ENCODE data around the gene NFKB2.
A peak's percentile ranks its signal among the peaks of the same experiment; 100 is the strongest.

NFKB2 gene

DNA sequence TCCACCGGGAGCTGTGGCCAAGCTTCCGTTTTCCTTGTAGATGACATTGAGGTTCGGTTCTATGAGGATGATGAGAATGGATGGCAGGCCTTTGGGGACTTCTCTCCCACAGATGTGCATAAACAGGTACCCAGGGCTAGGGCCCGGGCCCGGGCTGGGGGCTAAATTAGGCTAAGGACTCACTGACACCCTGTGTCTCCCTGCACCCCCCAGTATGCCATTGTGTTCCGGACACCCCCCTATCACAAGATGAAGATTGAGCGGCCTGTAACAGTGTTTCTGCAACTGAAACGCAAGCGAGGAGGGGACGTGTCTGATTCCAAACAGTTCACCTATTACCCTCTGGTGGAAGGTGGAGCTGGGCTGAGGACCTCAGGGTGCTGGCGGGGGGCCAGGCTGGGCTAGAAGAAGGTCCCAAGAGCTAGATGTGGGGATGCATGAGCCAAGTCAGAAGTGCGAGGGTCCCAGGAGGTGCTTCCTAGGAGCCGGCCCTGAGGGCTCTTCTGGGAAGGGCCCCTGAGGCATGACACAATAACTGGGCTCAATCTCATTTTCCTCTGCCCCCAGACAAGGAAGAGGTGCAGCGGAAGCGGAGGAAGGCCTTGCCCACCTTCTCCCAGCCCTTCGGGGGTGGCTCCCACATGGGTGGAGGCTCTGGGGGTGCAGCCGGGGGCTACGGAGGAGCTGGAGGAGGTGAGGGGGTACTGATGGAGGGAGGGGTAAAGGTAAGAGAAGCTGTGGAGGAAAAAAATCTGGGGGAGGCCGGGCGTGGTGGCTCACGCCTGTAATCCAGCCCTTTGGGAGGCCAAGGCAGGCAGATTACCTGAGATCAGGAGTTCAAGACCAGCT lies 2.9 kb downstream of the NFKB2 start:
- H2AFZ ChIP-seq (ENCODE audit: low read depth, low read length): no peak overlapping the region
- no peak overlapping the region for H3K4me3 ChIP-seq (ENCODE audit: low read length)
- no peaks in the 10 kb centered on the region for H3K9me3 ChIP-seq (ENCODE audit: low read length)
- H3K27me3 ChIP-seq (ENCODE audit: insufficient read depth, low read length): no peaks in the 10 kb centered on the region
- H3K4me1 ChIP-seq (ENCODE audit: insufficient read depth, low read length): peaks cover 24% of the 10 kb centered on the region
- H3K36me3 ChIP-seq (ENCODE audit: insufficient read depth, low read length): peaks cover 22% of the 10 kb centered on the region

DNA sequence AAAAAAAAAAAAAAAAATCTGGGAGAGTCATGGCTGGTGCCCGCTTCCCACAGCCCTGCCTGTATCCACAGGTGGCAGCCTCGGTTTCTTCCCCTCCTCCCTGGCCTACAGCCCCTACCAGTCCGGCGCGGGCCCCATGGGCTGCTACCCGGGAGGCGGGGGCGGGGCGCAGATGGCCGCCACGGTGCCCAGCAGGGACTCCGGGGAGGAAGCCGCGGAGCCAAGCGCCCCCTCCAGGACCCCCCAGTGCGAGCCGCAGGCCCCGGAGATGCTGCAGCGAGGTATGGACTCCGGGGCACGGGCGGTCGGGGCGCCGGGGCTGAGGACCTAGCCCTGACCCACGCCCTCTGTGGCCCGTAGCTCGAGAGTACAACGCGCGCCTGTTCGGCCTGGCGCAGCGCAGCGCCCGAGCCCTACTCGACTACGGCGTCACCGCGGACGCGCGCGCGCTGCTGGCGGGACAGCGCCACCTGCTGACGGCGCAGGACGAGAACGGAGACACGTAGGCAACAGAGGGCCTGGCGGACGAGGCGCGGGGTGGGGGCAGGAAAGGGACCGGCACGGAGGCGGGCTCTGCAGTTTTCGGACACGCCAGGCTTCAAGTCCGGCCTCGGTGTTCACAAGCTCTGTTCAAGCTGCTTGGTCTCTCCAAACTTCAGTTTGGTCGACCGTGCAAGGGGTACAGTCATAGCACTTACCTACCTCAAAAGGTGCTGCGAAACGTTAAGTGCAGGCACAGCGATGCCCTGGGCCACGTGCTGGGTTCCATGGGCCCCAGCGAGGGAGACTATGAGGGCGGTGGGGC lies 3.9 kb downstream of the NFKB2 start:
- Histone ChIP-seq H3K4me3 (ENCODE audit: low read length) (peak overlapping the region; percentile 32), H3K4me1 (ENCODE audit: insufficient read depth, low read length) (peaks cover 22% of the 10 kb centered on the region), H3K36me3 (ENCODE audit: insufficient read depth, low read length) (peaks cover 26% of the 10 kb centered on the region), H3K9me3 (ENCODE audit: low read length) (no peaks in the 10 kb centered on the region), H2AFZ (ENCODE audit: low read depth, low read length) (peak overlapping the region; percentile 3), H3K27me3 (ENCODE audit: insufficient read depth, low read length) (no peaks in the 10 kb centered on the region)

DNA sequence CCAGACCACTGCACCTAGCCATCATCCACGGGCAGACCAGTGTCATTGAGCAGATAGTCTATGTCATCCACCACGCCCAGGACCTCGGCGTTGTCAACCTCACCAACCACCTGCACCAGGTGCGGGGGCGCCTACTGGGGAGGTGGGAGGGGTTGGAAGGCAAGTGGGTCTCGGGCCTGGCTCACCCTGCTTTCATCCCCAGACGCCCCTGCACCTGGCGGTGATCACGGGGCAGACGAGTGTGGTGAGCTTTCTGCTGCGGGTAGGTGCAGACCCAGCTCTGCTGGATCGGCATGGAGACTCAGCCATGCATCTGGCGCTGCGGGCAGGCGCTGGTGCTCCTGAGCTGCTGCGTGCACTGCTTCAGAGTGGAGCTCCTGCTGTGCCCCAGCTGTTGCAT lies 4.6 kb downstream of the NFKB2 start:
- no peaks in the 10 kb centered on the region for H3K9me3 ChIP-seq (ENCODE audit: low read length)
- no peaks in the 10 kb centered on the region for H3K27me3 ChIP-seq (ENCODE audit: insufficient read depth, low read length)
- no peak overlapping the region for H3K4me3 ChIP-seq (ENCODE audit: low read length)
- no peak overlapping the region for H2AFZ ChIP-seq (ENCODE audit: low read depth, low read length)
- H3K36me3 ChIP-seq (ENCODE audit: insufficient read depth, low read length): peaks cover 31% of the 10 kb centered on the region
- H3K4me1 ChIP-seq (ENCODE audit: insufficient read depth, low read length): peaks cover 16% of the 10 kb centered on the region

GRCh38 chr10:102400598-102401341 lies 5.3 kb downstream of the NFKB2 start:
- Histone ChIP-seq H3K27me3 (ENCODE audit: insufficient read depth, low read length) (no peaks in the 10 kb centered on the region), H3K36me3 (ENCODE audit: insufficient read depth, low read length) (peaks cover 31% of the 10 kb centered on the region), H3K9me3 (ENCODE audit: low read length) (no peaks in the 10 kb centered on the region), H2AFZ (ENCODE audit: low read depth, low read length) (no peak overlapping the region), H3K4me1 (ENCODE audit: insufficient read depth, low read length) (peaks cover 14% of the 10 kb centered on the region), H3K4me3 (ENCODE audit: low read length) (no peak overlapping the region)

GRCh38 chr10:102401342-102401654 lies 5.8 kb downstream of the NFKB2 start:
- Histone ChIP-seq H3K9me3 (ENCODE audit: low read length) (no peaks in the 10 kb centered on the region), H2AFZ (ENCODE audit: low read depth, low read length) (no peak overlapping the region), H3K36me3 (ENCODE audit: insufficient read depth, low read length) (peaks cover 31% of the 10 kb centered on the region), H3K4me1 (ENCODE audit: insufficient read depth, low read length) (peaks cover 8% of the 10 kb centered on the region), H3K4me3 (ENCODE audit: low read length) (no peak overlapping the region), H3K27me3 (ENCODE audit: insufficient read depth, low read length) (no peaks in the 10 kb centered on the region)

- Histone ChIP-seq H3K27me3 (ENCODE audit: insufficient read depth, low read length) (no peaks in the 10 kb centered on the region), H3K4me3 (ENCODE audit: low read length) (no peak overlapping the region), H3K36me3 (ENCODE audit: insufficient read depth, low read length) (peaks cover 31% of the 10 kb centered on the region), H3K4me1 (ENCODE audit: insufficient read depth, low read length) (peaks cover 6% of the 10 kb centered on the region), H3K9me3 (ENCODE audit: low read length) (no peaks in the 10 kb centered on the region), H2AFZ (ENCODE audit: low read depth, low read length) (no peak overlapping the region)
These were observed 6.4 kb downstream of the NFKB2 start for GRCh38 chr10:102401735-102402511.

DNA sequence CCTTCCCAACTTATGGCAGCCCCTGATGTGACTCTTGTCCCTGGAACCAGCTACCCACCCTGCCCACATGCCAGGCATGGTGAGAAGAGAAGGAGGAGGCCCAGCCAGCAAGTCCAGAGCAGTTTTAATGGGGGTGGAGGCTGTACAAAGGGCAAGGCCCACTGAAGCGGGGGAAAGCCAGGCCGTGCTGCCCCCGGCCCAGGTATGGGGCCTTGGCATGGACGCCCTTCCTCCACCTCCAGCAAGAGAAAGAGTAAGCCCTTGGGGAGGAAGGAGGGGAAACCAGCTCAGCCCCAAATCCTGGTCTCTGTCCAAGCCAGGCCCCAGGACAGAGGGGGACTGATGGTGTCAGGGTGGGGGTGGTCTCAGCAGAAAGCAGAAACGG lies 7.0 kb downstream of the NFKB2 start:
- H3K9me3 ChIP-seq (ENCODE audit: low read length): no peaks in the 10 kb centered on the region
- no peak overlapping the region for H2AFZ ChIP-seq (ENCODE audit: low read depth, low read length)
- H3K4me3 ChIP-seq (ENCODE audit: low read length): no peak overlapping the region
- H3K27me3 ChIP-seq (ENCODE audit: insufficient read depth, low read length): no peaks in the 10 kb centered on the region
- peaks cover 6% of the 10 kb centered on the region for H3K4me1 ChIP-seq (ENCODE audit: insufficient read depth, low read length)
- H3K36me3 ChIP-seq (ENCODE audit: insufficient read depth, low read length): peaks cover 31% of the 10 kb centered on the region

- H3K27me3 ChIP-seq (ENCODE audit: insufficient read depth, low read length): no peaks in the 10 kb centered on the region
- H3K9me3 ChIP-seq (ENCODE audit: low read length): no peaks in the 10 kb centered on the region
- H3K4me3 ChIP-seq (ENCODE audit: low read length): no peak overlapping the region
- peaks cover 28% of the 10 kb centered on the region for H3K36me3 ChIP-seq (ENCODE audit: insufficient read depth, low read length)
- H2AFZ ChIP-seq (ENCODE audit: low read depth, low read length): no peak overlapping the region
- peaks cover 10% of the 10 kb centered on the region for H3K4me1 ChIP-seq (ENCODE audit: insufficient read depth, low read length)
These were observed 7.6 kb downstream of the NFKB2 start for GRCh38 chr10:102403115-102403514.

DNA sequence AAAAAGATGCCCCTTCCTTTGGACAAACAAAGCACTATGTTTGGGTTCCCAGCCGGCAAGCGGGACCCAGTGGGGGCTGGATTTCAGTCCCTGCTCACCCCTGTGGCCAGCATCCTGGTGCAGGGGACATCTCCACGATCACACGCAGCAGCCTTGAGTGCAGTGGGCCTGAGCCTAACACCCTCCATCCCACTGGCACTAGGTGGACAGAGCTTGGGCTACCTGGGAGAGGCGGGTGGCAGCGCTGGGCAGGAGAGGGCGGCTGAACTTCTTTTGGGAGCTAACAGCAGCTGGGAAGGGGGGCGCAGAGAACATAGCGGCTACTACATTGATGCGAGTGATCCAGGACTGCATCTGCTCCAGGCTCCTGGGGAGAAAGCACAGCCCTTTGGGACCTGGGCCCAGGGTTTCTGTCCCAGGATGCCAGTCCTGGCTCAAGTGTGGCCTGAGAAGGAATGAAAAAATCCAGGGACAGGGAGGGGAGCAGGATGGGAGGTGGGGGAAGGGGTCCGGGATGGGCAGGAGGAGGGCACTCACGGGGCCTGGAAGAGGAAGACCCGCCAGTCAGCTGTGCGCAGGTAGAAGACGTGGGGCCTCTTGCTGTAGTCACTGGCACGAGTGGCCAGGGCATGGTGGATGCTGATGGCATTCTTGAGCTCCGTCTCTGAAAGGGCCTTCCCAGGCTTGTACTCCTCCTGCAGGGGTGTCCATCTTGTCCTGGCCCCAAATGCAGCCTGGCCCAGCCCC lies 9.0 kb downstream of the NFKB2 start:
- Histone ChIP-seq H3K9me3 (ENCODE audit: low read length) (no peaks in the 10 kb centered on the region), H2AFZ (ENCODE audit: low read depth, low read length) (no peak overlapping the region), H3K27me3 (ENCODE audit: insufficient read depth, low read length) (no peaks in the 10 kb centered on the region), H3K36me3 (ENCODE audit: insufficient read depth, low read length) (peaks cover 27% of the 10 kb centered on the region), H3K4me3 (ENCODE audit: low read length) (no peak overlapping the region), H3K4me1 (ENCODE audit: insufficient read depth, low read length) (peaks cover 13% of the 10 kb centered on the region)

GRCh38 chr10:102405108-102405571 lies 9.6 kb downstream of the NFKB2 start:
- Histone ChIP-seq H3K9me3 (ENCODE audit: low read length) (no peaks in the 10 kb centered on the region), H3K4me1 (ENCODE audit: insufficient read depth, low read length) (peaks cover 16% of the 10 kb centered on the region), H3K4me3 (ENCODE audit: low read length) (no peak overlapping the region), H3K27me3 (ENCODE audit: insufficient read depth, low read length) (no peaks in the 10 kb centered on the region), H3K36me3 (ENCODE audit: insufficient read depth, low read length) (peaks cover 25% of the 10 kb centered on the region), H2AFZ (ENCODE audit: low read depth, low read length) (no peak overlapping the region)

- no peak overlapping the region for H3K4me3 ChIP-seq (ENCODE audit: low read length)
- H3K36me3 ChIP-seq (ENCODE audit: insufficient read depth, low read length): peaks cover 23% of the 10 kb centered on the region
- H3K4me1 ChIP-seq (ENCODE audit: insufficient read depth, low read length): peaks cover 20% of the 10 kb centered on the region
- H3K27me3 ChIP-seq (ENCODE audit: insufficient read depth, low read length): no peaks in the 10 kb centered on the region
- H3K9me3 ChIP-seq (ENCODE audit: low read length): no peaks in the 10 kb centered on the region
- no peak overlapping the region for H2AFZ ChIP-seq (ENCODE audit: low read depth, low read length)
These were observed 10.1 kb downstream of the NFKB2 start for GRCh38 chr10:102405632-102406031.

DNA sequence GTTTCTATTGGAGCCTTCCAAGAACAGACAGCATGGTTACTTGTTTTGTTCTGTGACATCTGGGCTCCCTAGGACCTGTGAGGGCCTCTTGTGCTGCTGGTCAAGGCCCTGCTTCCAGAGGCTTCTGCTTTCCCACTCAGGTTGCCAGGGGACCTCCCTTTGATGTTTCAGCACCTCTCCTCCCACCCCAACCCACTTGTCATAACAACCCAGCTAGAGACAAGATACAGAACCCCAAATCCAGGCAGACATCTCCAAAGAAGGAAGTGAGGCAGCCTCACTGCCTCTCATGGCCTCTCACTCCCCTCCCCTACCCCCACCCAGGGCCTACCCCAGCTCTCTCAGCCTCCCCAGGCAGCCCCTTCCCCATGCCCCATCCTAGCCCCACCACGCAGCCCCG lies 11.3 kb downstream of the NFKB2 start:
- H2AFZ ChIP-seq (ENCODE audit: low read depth, low read length): no peak overlapping the region
- no peak overlapping the region for H3K4me3 ChIP-seq (ENCODE audit: low read length)
- peaks cover 31% of the 10 kb centered on the region for H3K4me1 ChIP-seq (ENCODE audit: insufficient read depth, low read length)
- H3K9me3 ChIP-seq (ENCODE audit: low read length): no peaks in the 10 kb centered on the region
- no peaks in the 10 kb centered on the region for H3K27me3 ChIP-seq (ENCODE audit: insufficient read depth, low read length)
- peaks cover 13% of the 10 kb centered on the region for H3K36me3 ChIP-seq (ENCODE audit: insufficient read depth, low read length)

Data from neuron (in vitro differentiated cells).